KOPT-K1 (cell line): ENCODE data around the gene PPIL1.

ENCODE experiments used
- H3K27ac ChIP-seq: fragments of 200-600 bp; sonication (generic); 2 replicates; pipeline ENCODE4 v1.5.1; 2016; ENCODE audit warnings: antibody characterized with exemption, mild to moderate bottlenecking, low read depth, low read length; ENCODE audit not compliant: poor library complexity, severe bottlenecking
- H3K36me3 ChIP-seq: fragments of 200-600 bp; sonication (generic); 2 replicates; pipeline ENCODE4 v1.5.1; 2017; ENCODE audit warnings: antibody characterized with exemption, mild to moderate bottlenecking, low read length, moderate library complexity; ENCODE audit not compliant: insufficient read depth
- H3K9me3 ChIP-seq: fragments of 200-600 bp; sonication (generic); 2 replicates; pipeline ENCODE4 v1.5.1; 2017; ENCODE audit warnings: antibody characterized with exemption, low read length, mild to moderate bottlenecking; ENCODE audit not compliant: insufficient read depth, poor library complexity, severe bottlenecking

PPIL1 gene

DNA sequence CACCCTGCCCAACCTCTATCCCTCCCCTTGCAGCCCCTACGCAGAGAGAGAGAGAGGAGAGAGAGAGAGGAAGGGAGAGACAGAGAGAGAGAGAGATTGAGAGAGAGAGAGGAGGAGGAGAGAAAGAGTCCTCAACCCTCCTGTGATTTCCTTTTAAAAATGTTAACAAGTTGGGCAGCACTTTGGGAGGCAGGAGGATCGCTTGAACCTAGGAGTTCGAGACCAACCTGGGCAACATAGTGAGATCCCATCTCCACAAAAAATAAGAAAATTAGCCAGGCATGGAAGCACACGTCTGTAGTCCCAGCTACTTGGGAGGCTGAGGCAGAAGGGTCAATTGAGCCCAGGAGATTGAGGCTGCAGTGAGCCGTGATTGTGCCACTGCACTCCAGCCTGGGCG lies 65.4 kb downstream of the PPIL1 start:
- H3K9me3 ChIP-seq = no peaks in the 10 kb centered on the region
- no peak overlapping the region for H3K27ac ChIP-seq
- no peaks in the 10 kb centered on the region for H3K36me3 ChIP-seq

DNA sequence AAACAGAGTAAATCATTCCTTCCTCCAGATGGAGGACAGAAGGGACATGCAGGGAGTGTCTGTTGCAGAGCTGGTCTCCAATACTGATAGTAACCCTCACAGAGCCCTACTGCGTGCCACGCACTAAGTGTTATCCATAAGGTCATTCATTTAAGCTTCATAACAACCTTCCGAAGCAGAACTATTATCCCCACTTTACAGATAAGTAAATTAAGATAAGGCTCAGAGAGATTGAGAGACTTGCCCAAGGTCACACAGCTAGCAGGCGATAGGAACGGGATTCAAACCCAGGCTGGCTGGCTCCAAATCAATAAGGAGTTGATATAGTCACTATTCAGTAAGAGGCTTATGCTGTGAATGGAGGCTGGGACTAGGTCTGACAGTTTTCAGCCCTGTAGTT lies 66.0 kb downstream of the PPIL1 start:
- H3K27ac ChIP-seq = no peak overlapping the region
- no peaks in the 10 kb centered on the region for H3K9me3 ChIP-seq
- no peaks in the 10 kb centered on the region for H3K36me3 ChIP-seq

- H3K27ac ChIP-seq = no peak overlapping the region
Observed at GRCh38 chr6:36807750-36808149, 66.9 kb downstream of the PPIL1 start.

GRCh38 chr6:36807143-36807542 lies 67.5 kb downstream of the PPIL1 start:
- Histone ChIP-seq H3K27ac (no peak overlapping the region), H3K36me3 (no peaks in the 10 kb centered on the region), H3K9me3 (no peaks in the 10 kb centered on the region)

More at GRCh38 chr6:36807750-36808149, 66.9 kb downstream of the PPIL1 start:
- no peaks in the 10 kb centered on the region for H3K36me3 ChIP-seq
- no peaks in the 10 kb centered on the region for H3K9me3 ChIP-seq

GRCh38 chr6:36805917-36806316 lies 68.7 kb downstream of the PPIL1 start:
- no peaks in the 10 kb centered on the region for H3K36me3 ChIP-seq
- H3K9me3 ChIP-seq = no peaks in the 10 kb centered on the region
- no peak overlapping the region for H3K27ac ChIP-seq

DNA sequence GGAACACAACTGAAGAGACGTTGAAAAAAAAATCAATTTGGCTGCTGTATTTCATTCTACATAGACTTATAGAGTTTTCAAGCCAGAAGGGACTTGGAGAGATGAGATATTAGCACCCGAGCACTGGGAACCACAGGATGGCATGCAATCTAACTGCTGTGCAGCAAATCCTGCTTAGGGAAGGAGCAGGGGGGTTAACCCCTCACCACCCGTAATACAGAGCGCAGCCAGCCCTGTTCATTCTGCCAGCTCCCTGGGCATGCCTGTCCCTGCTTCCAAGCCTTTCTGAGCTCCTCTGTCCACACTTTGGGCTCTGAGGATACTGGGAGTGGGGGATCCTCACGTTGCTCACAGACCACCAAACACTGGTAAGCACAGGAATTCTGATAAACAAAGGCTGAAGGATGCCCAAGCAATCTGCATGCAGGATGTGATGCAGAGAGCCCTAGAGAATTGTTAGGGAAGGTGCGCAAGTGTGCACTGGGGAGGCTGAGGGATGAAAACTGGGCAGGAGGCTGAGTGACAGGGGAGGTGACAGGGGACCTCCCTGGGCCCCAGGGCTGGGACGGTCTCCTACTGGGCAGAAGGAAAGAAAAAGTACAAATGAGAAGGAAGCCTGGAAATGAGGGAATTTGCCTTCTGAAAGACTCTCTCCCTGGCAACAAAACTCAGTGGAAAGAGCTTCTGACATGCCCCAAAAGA lies 69.4 kb downstream of the PPIL1 start:
- no peak overlapping the region for H3K27ac ChIP-seq
- H3K9me3 ChIP-seq = no peaks in the 10 kb centered on the region
- H3K36me3 ChIP-seq = no peaks in the 10 kb centered on the region
